ENCODE results near the gene TMEM95. TPM values are rescaled to one million over a fixed set of nuclear protein-coding genes. Genes with fewer than 3 reads are reported as not detected.

Gene TMEM95
- total RNA-seq, 1 experiment from 2014 or later, result not detected

- no peaks in the 10 kb centered on the region for H4K20me1 ChIP-seq (ENCODE audit: insufficient read depth)
- H3K9me3 ChIP-seq (ENCODE audit: control insufficient read depth in 1 of 2, insufficient read depth in 1 of 2, low read depth in 1 of 2, low read length in 2 of 2), result no peaks in the 10 kb centered on the region
- RAD21 ChIA-PET (ENCODE audit: low non-redundant PET in 1 of 2, low total read pairs in 2 of 2, uncharacterized antibody in 2 of 2, unreplicated experiment in 2 of 2), result no interaction called here
- DNase-seq (ENCODE audit: low read depth, low spot score) (no peak), ATAC-seq (no peak)
- peaks cover 0 to 5% of the 10 kb centered on the region in 2 experiments; a peak in 2 of 4 replicates for H3K4me1 ChIP-seq (ENCODE audit: control insufficient read depth in 1 of 2, insufficient read depth in 2 of 2, low read length in 2 of 2)
- no peaks in the 10 kb centered on the region for H3K9me2 ChIP-seq (ENCODE audit: insufficient read depth)
- no peak overlapping the region for H3K4me3 ChIP-seq (replicated peaks in 1 of 2; ENCODE audit: low read depth in 1 of 2, low read length in 2 of 2)
- intact Hi-C loops (cut with micrococcal nuclease), result no loop called here
- no peaks in the 10 kb centered on the region for H3K27me3 ChIP-seq (ENCODE audit: insufficient read depth, low read length)
- H3K36me3 ChIP-seq (ENCODE audit: control insufficient read depth in 1 of 2, insufficient read depth in 2 of 2, low read length in 2 of 2), result no peaks in the 10 kb centered on the region
- H3K27ac ChIP-seq (ENCODE audit: low read depth, low read length), result no peak overlapping the region
- POLR2A ChIA-PET, result no interaction called here
- H3K9ac ChIP-seq (ENCODE audit: low read length), result no peak overlapping the region
- BruUV-seq (replicated peaks), result no TSS peak
- TF ChIP-seq, protein P1, sequence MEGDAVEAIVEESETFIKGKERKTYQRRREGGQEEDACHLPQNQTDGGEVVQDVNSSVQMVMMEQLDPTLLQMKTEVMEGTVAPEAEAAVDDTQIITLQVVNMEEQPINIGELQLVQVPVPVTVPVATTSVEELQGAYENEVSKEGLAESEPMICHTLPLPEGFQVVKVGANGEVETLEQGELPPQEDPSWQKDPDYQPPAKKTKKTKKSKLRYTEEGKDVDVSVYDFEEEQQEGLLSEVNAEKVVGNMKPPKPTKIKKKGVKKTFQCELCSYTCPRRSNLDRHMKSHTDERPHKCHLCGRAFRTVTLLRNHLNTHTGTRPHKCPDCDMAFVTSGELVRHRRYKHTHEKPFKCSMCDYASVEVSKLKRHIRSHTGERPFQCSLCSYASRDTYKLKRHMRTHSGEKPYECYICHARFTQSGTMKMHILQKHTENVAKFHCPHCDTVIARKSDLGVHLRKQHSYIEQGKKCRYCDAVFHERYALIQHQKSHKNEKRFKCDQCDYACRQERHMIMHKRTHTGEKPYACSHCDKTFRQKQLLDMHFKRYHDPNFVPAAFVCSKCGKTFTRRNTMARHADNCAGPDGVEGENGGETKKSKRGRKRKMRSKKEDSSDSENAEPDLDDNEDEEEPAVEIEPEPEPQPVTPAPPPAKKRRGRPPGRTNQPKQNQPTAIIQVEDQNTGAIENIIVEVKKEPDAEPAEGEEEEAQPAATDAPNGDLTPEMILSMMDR (IDR thresholded peaks at IDR 0.05 in 2 of 3, conservative IDR thresholded peaks at IDR 0.05 in 1 of 3; ENCODE audit: borderline replicate concordance in 1 of 3, insufficient read depth in 1 of 3, low read depth in 2 of 3, low read length in 2 of 3), result no peak
- no peak for TF ChIP-seq POLR2A (IDR thresholded peaks at IDR 0.05; ENCODE audit: borderline replicate concordance, extremely low read depth, insufficient read depth, insufficient read length)
- no peak for TF ChIP-seq SIN3A (IDR thresholded peaks at IDR 0.05; ENCODE audit: low read depth)
- no peak for TF ChIP-seq ZNF274 (IDR thresholded peaks at IDR 0.05; ENCODE audit: low read depth, low read length)
- TF ChIP-seq SRF (IDR thresholded peaks at IDR 0.05; ENCODE audit: low read depth), result no peak
- no peak for TF ChIP-seq ZFX (IDR thresholded peaks at IDR 0.05)
- no peak for TF ChIP-seq JUND (IDR thresholded peaks at IDR 0.05)
- TF ChIP-seq ELF1 (IDR thresholded peaks at IDR 0.05; ENCODE audit: borderline replicate concordance, low read depth), result no peak
- TF ChIP-seq CBX3 (IDR thresholded peaks at IDR 0.05; ENCODE audit: low read depth), result no peak
- no peak for TF ChIP-seq SP1 (IDR thresholded peaks at IDR 0.05; ENCODE audit: low read depth)
- TF ChIP-seq POLR2AphosphoS5 (IDR thresholded peaks at IDR 0.05; ENCODE audit: low read depth, low read length), result no peak
- TF ChIP-seq, protein P2, sequence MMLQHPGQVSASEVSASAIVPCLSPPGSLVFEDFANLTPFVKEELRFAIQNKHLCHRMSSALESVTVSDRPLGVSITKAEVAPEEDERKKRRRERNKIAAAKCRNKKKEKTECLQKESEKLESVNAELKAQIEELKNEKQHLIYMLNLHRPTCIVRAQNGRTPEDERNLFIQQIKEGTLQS (IDR thresholded peaks at IDR 0.05), result no peak
- no peak for TF ChIP-seq RAD21 (IDR thresholded peaks at IDR 0.05; ENCODE audit: low read depth)
- no peak for TF ChIP-seq FOSL1 (IDR thresholded peaks at IDR 0.05; ENCODE audit: low read depth)
- TF ChIP-seq EZH2 (IDR thresholded peaks at IDR 0.05), result no peak
- no peak for TF ChIP-seq CEBPB (IDR thresholded peaks at IDR 0.05; ENCODE audit: low read depth)
- CTCF ChIA-PET, result no interaction called here
- H3K4me2 ChIP-seq (ENCODE audit: low read length), result no peak overlapping the region
- no peaks in the 10 kb centered on the region for H3K79me2 ChIP-seq (ENCODE audit: insufficient read depth, low read length)
- H2AFZ ChIP-seq (ENCODE audit: low read depth, low read length, poor library complexity, severe bottlenecking), result no peak overlapping the region
Measured at GRCh38 chr17:7340179-7340578, 14.8 kb upstream of the TMEM95 start.
